Panc1 (cell line): ENCODE results near the gene MEF2D. TPM values are rescaled to one million over a fixed set of nuclear protein-coding genes. Genes with fewer than 3 reads are reported as not detected.

Source experiments
- ATAC-seq: fragments of 200-7000 bp; cut with Tn5 transposase; 2 replicates; pipeline ENCODE4 v1.9.1; 2020; ENCODE audit warnings: mild to moderate bottlenecking, moderate library complexity
- BruUV-seq: library from RNA; stranded (reverse); fragments of 400-500 nt; replicated peaks from 2 replicates; lab custom pipeline; 2021; lab: Mats Ljungman, UMichigan
- CTCF ChIA-PET: fragments of 300-600 bp; sonication (Branson Sonifier 250); formaldehyde crosslinking; loops from one replicate; lab custom pipeline; 2022; ENCODE audit warnings: antibody characterized with exemption; lab: Charles Lee
- POLR2A ChIA-PET: fragments of 300-600 bp; sonication (Branson Sonifier 250); formaldehyde crosslinking; loops from one replicate; lab custom pipeline; 2022; ENCODE audit warnings: antibody characterized with exemption; lab: Charles Lee
- DNase-seq: peaks from one replicate; pipeline ENCODE4 v3.0.0-alpha.2; 2010; ENCODE audit warnings: low read depth, low spot score
- H3K27ac ChIP-seq: 2 replicates; pipeline ENCODE4 v1.5.1; 2011; ENCODE audit warnings: mild to moderate bottlenecking, low read length, inconsistent platforms
- H3K27me3 ChIP-seq: fragments of 200-500 bp; sonication (Bioruptor generic); 2 replicates; pipeline ENCODE4 v1.6.0; 2014; ENCODE audit warnings: low read length, inconsistent platforms; ENCODE audit not compliant: control insufficient read depth, insufficient read depth
- H3K36me3 ChIP-seq: fragments of 200-500 bp; sonication (Bioruptor generic); 2 replicates; pipeline ENCODE4 v1.5.1; 2014; ENCODE audit warnings: inconsistent platforms, mild to moderate bottlenecking, low read length, moderate library complexity; ENCODE audit not compliant: control insufficient read depth, insufficient read depth
- H3K4me1 ChIP-seq: 2 replicates; pipeline ENCODE4 v1.5.1; 2011; ENCODE audit warnings: inconsistent platforms, mild to moderate bottlenecking, low read length, moderate library complexity; ENCODE audit not compliant: control insufficient read depth, insufficient read depth
- H3K4me3 ChIP-seq, 2 experiments: 2 replicates each; pipeline ENCODE4 v1.5.1; 2011 to 2012; ENCODE audit warnings: low read depth in 2 of 2, low read length in 2 of 2, mild to moderate bottlenecking in 2 of 2, inconsistent platforms in 1 of 2, moderate library complexity in 1 of 2
- H3K9me3 ChIP-seq: fragments of 200-500 bp; sonication (Bioruptor generic); 2 replicates; pipeline ENCODE4 v1.5.1; 2014; ENCODE audit warnings: low read depth, mild to moderate bottlenecking, inconsistent platforms, low read length, moderate library complexity; ENCODE audit not compliant: control insufficient read depth, insufficient read depth
- CTCF ChIP-seq: fragments of 450-650 bp; IDR thresholded peaks from 2 replicates; pipeline ENCODE4 v1.5.1; 2017; ENCODE audit warnings: mild to moderate bottlenecking
- POLR2AphosphoS5 ChIP-seq: IDR thresholded peaks from 2 replicates; pipeline ENCODE4 v1.6.1; 2012; ENCODE audit warnings: mild to moderate bottlenecking, low read depth, low read length, moderate library complexity
- REST ChIP-seq, 2 experiments: IDR thresholded peaks; 2 replicates each; pipeline ENCODE4 v1.6.1; 2011 to 2012; ENCODE audit warnings: low read depth in 2 of 2, control low read depth in 1 of 2, low read length in 1 of 2, mild to moderate bottlenecking in 1 of 2, moderate library complexity in 1 of 2; ENCODE audit not compliant: insufficient read depth in 1 of 2
- SIN3A ChIP-seq: IDR thresholded peaks from 2 replicates; pipeline ENCODE4 v1.6.1; 2012; ENCODE audit warnings: low read depth, mild to moderate bottlenecking, low read length, moderate library complexity, borderline replicate concordance; ENCODE audit not compliant: insufficient read depth
- TCF7L2 ChIP-seq: IDR thresholded peaks from 2 replicates; pipeline ENCODE4 v1.6.1; 2011; ENCODE audit warnings: mild to moderate bottlenecking, low read depth, low read length, inconsistent platforms
- in situ Hi-C: cut with HindIII; loops from 2 replicates; pipeline ENCODE4 v1.10.0; 2016; ENCODE audit warnings: low sequenced_read_pairs, low pct_unique_long_range_greater_than_20kb
- intact Hi-C: fragments of 100-400 bp; cut with micrococcal nuclease; formaldehyde crosslinking; loops from one replicate; pipeline ENCODE4 v1.10.0; 2022; ENCODE audit not compliant: unreplicated experiment
- total RNA-seq: library from RNA; stranded (reverse); gene quantifications from one replicate; pipeline ENCODE4 v1.2.1, GENCODE V29; 2021; ENCODE audit not compliant: unreplicated experiment

MEF2D gene
- total RNA-seq, 1 experiment from 2014 or later, result 30.9 TPM

GRCh38 chr1:156515956-156516355 lies 15.4 kb upstream of the MEF2D start:
- ChIA-PET CTCF (interaction anchor here (1.0 kb wide), 1 partner anchor 59 kb away, joined by 6 read pairs; no protein-coding TSS in a partner anchor), POLR2A (no interaction called here)

GRCh38 chr1:156513185-156513584 lies 12.6 kb upstream of the MEF2D start:
- in situ Hi-C loops (no loop called here), intact Hi-C loops (no loop called here)
- no peaks in the 10 kb centered on the region for H3K4me1 ChIP-seq
- no peak overlapping the region for H3K4me3 ChIP-seq
- ChIA-PET POLR2A (no interaction called here), CTCF (no interaction called here)
- BruUV-seq, result no TSS peak
- TF ChIP-seq TCF7L2 (no peak), POLR2AphosphoS5 (no peak), REST (IDR thresholded peaks at IDR 0.05; ENCODE audit: insufficient read depth in 1 of 2, low read depth in 2 of 2, low read length in 1 of 2) (no peak), CTCF (no peak), SIN3A (no peak)
- no peak overlapping the region for H3K27ac ChIP-seq
- ATAC-seq (no peak), DNase-seq (no peak)
- no peaks in the 10 kb centered on the region for H3K36me3 ChIP-seq
- H3K27me3 ChIP-seq, result no peaks in the 10 kb centered on the region
- H3K9me3 ChIP-seq, result no peaks in the 10 kb centered on the region

More at GRCh38 chr1:156515956-156516355, 15.4 kb upstream of the MEF2D start:
- TF ChIP-seq TCF7L2 (no peak), POLR2AphosphoS5 (no peak), SIN3A (no peak), REST (IDR thresholded peaks at IDR 0.05; ENCODE audit: insufficient read depth in 1 of 2, low read depth in 2 of 2, low read length in 1 of 2) (no peak), CTCF (no peak)
- ATAC-seq (no peak), DNase-seq (no peak)
- in situ Hi-C loops (no loop called here), intact Hi-C loops (no loop called here)
- H3K27ac ChIP-seq, result no peak overlapping the region
- H3K9me3 ChIP-seq, result no peaks in the 10 kb centered on the region
- no peak overlapping the region for H3K4me3 ChIP-seq
- no peaks in the 10 kb centered on the region for H3K4me1 ChIP-seq
- no peaks in the 10 kb centered on the region for H3K36me3 ChIP-seq
- no TSS peak for BruUV-seq
- H3K27me3 ChIP-seq, result no peaks in the 10 kb centered on the region
